HL-60 (cell line): ENCODE data around the gene CHRNA4.

ENCODE experiments used
- DNase-seq, 2 experiments: peaks; one replicate each; pipeline ENCODE4 v3.0.0-alpha.2; 2010 to 2020; ENCODE audit warnings: low read depth in 1 of 2, low spot score in 1 of 2
- H3K27ac ChIP-seq: fragments of 250-450 bp; sonication (Bioruptor Pico); replicated peaks from 2 replicates; pipeline ENCODE4 v1.5.1; 2020; ENCODE audit warnings: mild to moderate bottlenecking, moderate library complexity
- H3K27me3 ChIP-seq: fragments of 250-450 bp; sonication (Bioruptor Pico); 2 replicates; pipeline ENCODE4 v1.5.1; 2021; ENCODE audit warnings: mild to moderate bottlenecking, moderate library complexity; ENCODE audit not compliant: insufficient read depth, poor library complexity, severe bottlenecking
- H3K4me3 ChIP-seq: replicated peaks from 2 replicates; pipeline ENCODE4 v1.5.1; 2011; ENCODE audit warnings: mild to moderate bottlenecking, control low read depth, low read length; ENCODE audit not compliant: insufficient read depth
- CTCF ChIP-seq: IDR thresholded peaks from one replicate; pipeline ENCODE4 v1.5.1; 2011; ENCODE audit warnings: low read length, control low read depth, inconsistent platforms; ENCODE audit not compliant: insufficient read depth
- GABPA ChIP-seq: IDR thresholded peaks from 2 replicates; pipeline ENCODE4 v1.6.1; 2012; ENCODE audit warnings: low read depth
- POLR2AphosphoS5 ChIP-seq: IDR thresholded peaks from 2 replicates; pipeline ENCODE4 v1.6.1; 2012; ENCODE audit warnings: low read depth
- REST ChIP-seq: IDR thresholded peaks from 2 replicates; pipeline ENCODE4 v1.6.1; 2012; ENCODE audit warnings: low read depth; ENCODE audit not compliant: insufficient replicate concordance
- SPI1 ChIP-seq: IDR thresholded peaks from 2 replicates; pipeline ENCODE4 v1.6.1; 2012; ENCODE audit warnings: low read depth, mild to moderate bottlenecking, borderline replicate concordance

Gene CHRNA4

GRCh38 chr20:63367446-63368055 lies 6.4 kb upstream of the CHRNA4 start:
- no peak overlapping the region for H3K27ac ChIP-seq
- H3K4me3 ChIP-seq, result no peak overlapping the region
- DNase-seq, result no peak
- TF ChIP-seq SPI1, result no peak
- TF ChIP-seq CTCF, result no peak
- no peak for TF ChIP-seq POLR2AphosphoS5
- no peak for TF ChIP-seq GABPA
- no peak for TF ChIP-seq REST
- H3K27me3 ChIP-seq, result peaks cover 4% of the 10 kb centered on the region

- Histone ChIP-seq H3K27me3 (peaks cover 8% of the 10 kb centered on the region), H3K4me3 (no peak overlapping the region), H3K27ac (no peak overlapping the region)
- no peak for DNase-seq
- no peak for TF ChIP-seq GABPA
- no peak for TF ChIP-seq SPI1
- TF ChIP-seq REST, result no peak
- no peak for TF ChIP-seq POLR2AphosphoS5
- no peak for TF ChIP-seq CTCF
These were observed 5.5 kb upstream of the CHRNA4 start for GRCh38 chr20:63366390-63367365.

- peaks cover 12% of the 10 kb centered on the region for H3K27me3 ChIP-seq
- TF ChIP-seq REST, result no peak
- no peak for TF ChIP-seq GABPA
- no peak for TF ChIP-seq SPI1
- no peak for TF ChIP-seq CTCF
- TF ChIP-seq POLR2AphosphoS5, result no peak
- no peak overlapping the region for H3K4me3 ChIP-seq
- no peak overlapping the region for H3K27ac ChIP-seq
- no peak for DNase-seq
These were observed 4.6 kb upstream of the CHRNA4 start for GRCh38 chr20:63365601-63366389.
